Measurements from ENCODE around the gene BRD1.

Gene BRD1

GRCh38 chr22:49858827-49859226 is 31.2 kb upstream of the BRD1 start:
- no peak for TF ChIP-seq TAF1 (IDR thresholded peaks at IDR 0.05; ENCODE audit: borderline replicate concordance, insufficient read depth, low read length)
- no peak for TF ChIP-seq POLR2AphosphoS5 (IDR thresholded peaks at IDR 0.05; ENCODE audit: low read depth, low read length)
- no peak for TF ChIP-seq REST (IDR thresholded peaks at IDR 0.05; ENCODE audit: insufficient read depth in 1 of 2, low read depth in 2 of 2, low read length in 2 of 2)
- no peak for TF ChIP-seq SIN3A (IDR thresholded peaks at IDR 0.05; ENCODE audit: borderline replicate concordance, insufficient read depth, low read length)
- TF ChIP-seq FOXP2 (optimal IDR thresholded peaks at IDR 0.05; ENCODE audit: borderline replicate concordance, extremely low read depth, extremely low read length, insufficient read depth) = no peak

- TF ChIP-seq FOXP2 (optimal IDR thresholded peaks at IDR 0.05; ENCODE audit: borderline replicate concordance, extremely low read depth, extremely low read length, insufficient read depth) (no peak), REST (IDR thresholded peaks at IDR 0.05; ENCODE audit: insufficient read depth in 1 of 2, low read depth in 2 of 2, low read length in 2 of 2) (no peak), POLR2AphosphoS5 (IDR thresholded peaks at IDR 0.05; ENCODE audit: low read depth, low read length) (no peak), SIN3A (IDR thresholded peaks at IDR 0.05; ENCODE audit: borderline replicate concordance, insufficient read depth, low read length) (no peak), TAF1 (IDR thresholded peaks at IDR 0.05; ENCODE audit: borderline replicate concordance, insufficient read depth, low read length) (no peak)
Observed at GRCh38 chr22:49856766-49857618, 29.3 kb upstream of the BRD1 start.

GRCh38 chr22:49856343-49856742 is 28.7 kb upstream of the BRD1 start:
- TF ChIP-seq FOXP2 (optimal IDR thresholded peaks at IDR 0.05; ENCODE audit: borderline replicate concordance, extremely low read depth, extremely low read length, insufficient read depth) (no peak), SIN3A (IDR thresholded peaks at IDR 0.05; ENCODE audit: borderline replicate concordance, insufficient read depth, low read length) (no peak), TAF1 (IDR thresholded peaks at IDR 0.05; ENCODE audit: borderline replicate concordance, insufficient read depth, low read length) (no peak), REST (IDR thresholded peaks at IDR 0.05; ENCODE audit: insufficient read depth in 1 of 2, low read depth in 2 of 2, low read length in 2 of 2) (no peak), POLR2AphosphoS5 (IDR thresholded peaks at IDR 0.05; ENCODE audit: low read depth, low read length) (no peak)

- TF ChIP-seq FOXP2 (optimal IDR thresholded peaks at IDR 0.05; ENCODE audit: borderline replicate concordance, extremely low read depth, extremely low read length, insufficient read depth) (no peak), SIN3A (IDR thresholded peaks at IDR 0.05; ENCODE audit: borderline replicate concordance, insufficient read depth, low read length) (no peak), POLR2AphosphoS5 (IDR thresholded peaks at IDR 0.05; ENCODE audit: low read depth, low read length) (no peak)
Observed at GRCh38 chr22:49855251-49855911, 27.7 kb upstream of the BRD1 start.

- TF ChIP-seq POLR2AphosphoS5 (IDR thresholded peaks at IDR 0.05; ENCODE audit: low read depth, low read length) (no peak), FOXP2 (optimal IDR thresholded peaks at IDR 0.05; ENCODE audit: borderline replicate concordance, extremely low read depth, extremely low read length, insufficient read depth) (no peak), SIN3A (IDR thresholded peaks at IDR 0.05; ENCODE audit: borderline replicate concordance, insufficient read depth, low read length) (0 out of 2 replicates have a peak, but pooled peaks have one; percentile 16), TAF1 (IDR thresholded peaks at IDR 0.05; ENCODE audit: borderline replicate concordance, insufficient read depth, low read length) (no peak), REST (IDR thresholded peaks at IDR 0.05; ENCODE audit: insufficient read depth in 1 of 2, low read depth in 2 of 2, low read length in 2 of 2) (no peak)
Observed at GRCh38 chr22:49853981-49854831, 26.5 kb upstream of the BRD1 start.
